ENCODE measurements around the gene CRB2. TPM values are rescaled to one million over a fixed set of nuclear protein-coding genes. Genes with fewer than 3 reads are reported as not detected.
A peak's percentile ranks its signal among the peaks of the same experiment; 100 is the strongest.

CRB2 gene
- total and polyA plus RNA-seq, 2 of the 4 experiments (the other 2 are of a cell fraction): not detected

GRCh38 chr9:123373946-123374345 is 17.9 kb downstream of the CRB2 start:
- Histone ChIP-seq H3K9me1 (ENCODE audit: insufficient read depth, low read length) (no peaks in the 10 kb centered on the region), H4K5ac (ENCODE audit: low read depth, low read length) (no peak overlapping the region), H3K23ac (ENCODE audit: low read depth, low read length) (no peak overlapping the region), H3K56ac (ENCODE audit: extremely low read depth, insufficient read depth, low read length) (no peak overlapping the region), H3K27ac (ENCODE audit: insufficient read depth, low read length) (no peak overlapping the region), H3K27me3 (ENCODE audit: control insufficient read depth, insufficient read depth, low read length) (peaks cover 62% of the 10 kb centered on the region), H3K4ac (ENCODE audit: low read depth, low read length) (no peak overlapping the region), H3K4me3 (ENCODE audit: insufficient read depth, low read depth, low read length) (no peak overlapping the region), H3K9me3 (ENCODE audit: control insufficient read depth, insufficient read depth, low read length) (no peaks in the 10 kb centered on the region), H4K91ac (ENCODE audit: insufficient read depth, low read depth, low read length) (no peak overlapping the region), H3K9ac (ENCODE audit: low read depth, low read length) (no peak overlapping the region), H3K4me2 (ENCODE audit: low read depth, low read length) (no peak overlapping the region; the same call in 1 of the 2 replicates), H2AK9ac (replicated peaks; ENCODE audit: low read depth, low read length, poor library complexity) (no peak overlapping the region), H4K20me1 (ENCODE audit: insufficient read depth, low read length) (no peaks in the 10 kb centered on the region), H3K18ac (ENCODE audit: low read depth, low read length) (no peak overlapping the region), H2BK5ac (ENCODE audit: low read depth, low read length, poor library complexity, severe bottlenecking) (no peak overlapping the region), H2BK120ac (ENCODE audit: low read depth, low read length) (no peak overlapping the region), H2AK5ac (ENCODE audit: low read depth, low read length) (no peak overlapping the region), H4K8ac (ENCODE audit: low read depth in 2 of 2, low read length in 2 of 2) (no peak overlapping the region), H3K79me1 (ENCODE audit: low read depth in 1 of 2, low read length in 2 of 2) (no peaks in the 10 kb centered on the region), H2AFZ (replicated peaks; ENCODE audit: low read length, poor library complexity) (no peak overlapping the region), H3K36me3 (ENCODE audit: control insufficient read depth, insufficient read depth, low read length) (no peaks in the 10 kb centered on the region), H2BK20ac (ENCODE audit: low read depth, low read length) (no peak overlapping the region), H2BK15ac (ENCODE audit: low read depth, low read length) (no peak overlapping the region), H3K14ac (replicated peaks; ENCODE audit: low read depth, low read length) (no peak overlapping the region), H3K4me1 (ENCODE audit: control insufficient read depth, insufficient read depth, low read length) (no peaks in the 10 kb centered on the region)
- in situ Hi-C loops (cut with MboI; ENCODE audit: low sequenced_read_pairs) (no loop called here), dilution Hi-C loops (cut with HindIII; ENCODE audit: low sequenced_read_pairs, unreplicated experiment) (no loop called here), intact Hi-C loops (cut with micrococcal nuclease) (no loop called here)
- no CpG with 5 or more reads among the region's 10 CpGs for WGBS, 2 experiments (ENCODE audit: extremely low coverage in 2 of 2, insufficient read length in 1 of 2)
- no peak for TF ChIP-seq USF2 (IDR thresholded peaks at IDR 0.05; ENCODE audit: low read depth, low read length)
- TF ChIP-seq MXI1 (IDR thresholded peaks at IDR 0.05; ENCODE audit: borderline replicate concordance, low read depth, low read length): no peak
- no peak for TF ChIP-seq RAD21 (IDR thresholded peaks at IDR 0.05; ENCODE audit: low read length)
- TF ChIP-seq MAFK (IDR thresholded peaks at IDR 0.05; ENCODE audit: low read depth, low read length): no peak
- no peak for TF ChIP-seq RCOR1 (IDR thresholded peaks at IDR 0.05; ENCODE audit: insufficient replicate concordance, low read length)
- no peak for TF ChIP-seq POLR2A (IDR thresholded peaks at IDR 0.05; ENCODE audit: low read depth, low read length)
- no peak for TF ChIP-seq NFE2L2 (IDR thresholded peaks at IDR 0.05; ENCODE audit: low read depth, low read length)
- no peak for TF ChIP-seq FOS (IDR thresholded peaks at IDR 0.05; ENCODE audit: low read depth, low read length)
- no peak for TF ChIP-seq BHLHE40 (IDR thresholded peaks at IDR 0.05; ENCODE audit: low read depth, low read length)
- TF ChIP-seq MAZ (IDR thresholded peaks at IDR 0.05; ENCODE audit: borderline replicate concordance, low read depth, low read length): no peak
- TF ChIP-seq CHD1 (IDR thresholded peaks at IDR 0.05; ENCODE audit: low read depth, low read length): no peak
- TF ChIP-seq ELK1 (IDR thresholded peaks at IDR 0.05; ENCODE audit: borderline replicate concordance, low read depth, low read length): no peak
- no peak for TF ChIP-seq SMC3 (IDR thresholded peaks at IDR 0.05; ENCODE audit: low read depth, low read length)
- no peak for TF ChIP-seq CTCF (conservative IDR thresholded peaks at IDR 0.05; ENCODE audit: low read depth, low read length)
- ATAC-seq (ENCODE audit: low read depth) (peak; percentile 40), DNase-seq (no peak)
- no TSS peak for BruUV-seq (replicated peaks)
- CTCF ChIA-PET: no interaction called here
- POLR2A ChIA-PET (ENCODE audit: unreplicated experiment): no interaction called here

Measured in IMR-90 (cell line).